A549 (cell line): ENCODE results near the gene ARHGAP10.

Source experiments
- CEBPB ChIP-seq, 2 experiments: fragments of >200 bp in 1 of 2; sonication (Bioruptor Twin) in 1 of 2; formaldehyde crosslinking in 1 of 2; IDR thresholded peaks; 2 replicates each; pipeline ENCODE4 v1.6.1; 2012 to 2016
- EP300 ChIP-seq, 2 experiments: fragments of >200 bp; sonication (Bioruptor Twin); formaldehyde crosslinking; IDR thresholded peaks; 2 replicates in 1 of 2; 3 replicates in 1 of 2; pipeline ENCODE4 v1.6.1; 2016 to 2017
- FOSL2 ChIP-seq, 2 experiments: fragments of 450-650 bp in 1 of 2; fragments of >200 bp in 1 of 2; sonication (Bioruptor Twin) in 1 of 2; formaldehyde crosslinking; IDR thresholded peaks; 2 replicates each; pipeline versions ENCODE4 v1.5.0 to v1.6.1; 2016 to 2020; ENCODE audit warnings: mild to moderate bottlenecking in 1 of 2, moderate library complexity in 1 of 2
- JUN ChIP-seq, 2 experiments: fragments of >200 bp; sonication (Bioruptor Twin); formaldehyde crosslinking; IDR thresholded peaks; 2 replicates in 1 of 2; 3 replicates in 1 of 2; pipeline ENCODE4 v1.6.1; 2016 to 2017
- POLR2A ChIP-seq: IDR thresholded peaks from 2 replicates; pipeline ENCODE4 v1.6.1; 2012; ENCODE audit warnings: mild to moderate bottlenecking, low read length
- TF ChIP-seq, protein P1 (sequence below): fragments of >200 bp; sonication (Bioruptor Twin); formaldehyde crosslinking; IDR thresholded peaks from 3 replicates; pipeline ENCODE4 v1.5.1; 2016

DNA sequence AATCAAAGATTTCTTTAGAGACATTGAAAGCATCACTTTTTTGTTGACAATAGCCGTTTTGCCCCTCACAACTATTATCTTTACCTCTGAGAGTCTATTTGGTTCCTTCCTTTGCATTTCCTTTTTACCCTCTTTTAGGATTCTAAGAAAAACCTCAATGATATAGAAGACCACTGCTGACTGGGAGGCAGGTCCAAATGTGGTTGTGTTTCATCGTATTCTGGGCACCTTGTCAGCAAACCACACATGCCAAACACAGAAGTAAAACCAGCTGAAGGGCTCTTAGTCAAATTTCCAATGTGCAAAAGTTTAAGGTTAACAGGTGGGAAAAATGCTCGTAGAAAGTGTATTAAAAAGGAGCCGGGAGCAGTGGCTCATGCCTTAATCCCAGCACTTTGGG, 42.8 kb upstream of the ARHGAP10 start:
- TF ChIP-seq, protein P1, sequence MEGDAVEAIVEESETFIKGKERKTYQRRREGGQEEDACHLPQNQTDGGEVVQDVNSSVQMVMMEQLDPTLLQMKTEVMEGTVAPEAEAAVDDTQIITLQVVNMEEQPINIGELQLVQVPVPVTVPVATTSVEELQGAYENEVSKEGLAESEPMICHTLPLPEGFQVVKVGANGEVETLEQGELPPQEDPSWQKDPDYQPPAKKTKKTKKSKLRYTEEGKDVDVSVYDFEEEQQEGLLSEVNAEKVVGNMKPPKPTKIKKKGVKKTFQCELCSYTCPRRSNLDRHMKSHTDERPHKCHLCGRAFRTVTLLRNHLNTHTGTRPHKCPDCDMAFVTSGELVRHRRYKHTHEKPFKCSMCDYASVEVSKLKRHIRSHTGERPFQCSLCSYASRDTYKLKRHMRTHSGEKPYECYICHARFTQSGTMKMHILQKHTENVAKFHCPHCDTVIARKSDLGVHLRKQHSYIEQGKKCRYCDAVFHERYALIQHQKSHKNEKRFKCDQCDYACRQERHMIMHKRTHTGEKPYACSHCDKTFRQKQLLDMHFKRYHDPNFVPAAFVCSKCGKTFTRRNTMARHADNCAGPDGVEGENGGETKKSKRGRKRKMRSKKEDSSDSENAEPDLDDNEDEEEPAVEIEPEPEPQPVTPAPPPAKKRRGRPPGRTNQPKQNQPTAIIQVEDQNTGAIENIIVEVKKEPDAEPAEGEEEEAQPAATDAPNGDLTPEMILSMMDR: no peak
- no peak for TF ChIP-seq CEBPB (IDR thresholded peaks at IDR 0.05)
- no peak for TF ChIP-seq EP300 (IDR thresholded peaks at IDR 0.05)
- TF ChIP-seq FOSL2 (IDR thresholded peaks at IDR 0.05): no peak
- no peak for TF ChIP-seq FOSL2 (CRISPR knock-in tag; IDR thresholded peaks at IDR 0.05)
- no peak for TF ChIP-seq JUN (IDR thresholded peaks at IDR 0.05)
- TF ChIP-seq POLR2A: no peak
